Loucy (cell line): ENCODE results near the gene ABAT.
"Not testable (repeated sequence)": the region's sequence is repeated elsewhere in the genome, so short reads cannot be mapped to it uniquely, and the experiment has no call there.

Experiments
- H2AFZ ChIP-seq: fragments of 200-600 bp; sonication (generic); 2 replicates; pipeline ENCODE4 v1.6.0; 2016; ENCODE audit warnings: antibody characterized with exemption, mild to moderate bottlenecking, low read length, moderate library complexity
- H3F3A ChIP-seq: fragments of 200-600 bp; 2 replicates; pipeline ENCODE4 v1.6.0; 2016; ENCODE audit warnings: antibody characterized with exemption, low read depth, mild to moderate bottlenecking
- H3K27me3 ChIP-seq: fragments of 200-600 bp; sonication (generic); 2 replicates; pipeline ENCODE4 v1.6.1; 2014; ENCODE audit warnings: low read length, mild to moderate bottlenecking; ENCODE audit not compliant: insufficient read depth, poor library complexity, severe bottlenecking
- H3K36me3 ChIP-seq: fragments of 200-600 bp; sonication (generic); 2 replicates; pipeline ENCODE4 v1.6.1; 2016; ENCODE audit warnings: low read length; ENCODE audit not compliant: insufficient read depth
- H3K4me1 ChIP-seq: fragments of 200-600 bp; sonication (generic); 2 replicates; pipeline ENCODE4 v1.5.1; 2014; ENCODE audit warnings: low read length, mild to moderate bottlenecking; ENCODE audit not compliant: insufficient read depth, poor library complexity, severe bottlenecking
- H3K4me2 ChIP-seq: fragments of 200-600 bp; sonication (generic); 2 replicates; pipeline ENCODE4 v1.6.0; 2014; ENCODE audit warnings: antibody characterized with exemption, low read length, low read depth, mild to moderate bottlenecking; ENCODE audit not compliant: poor library complexity, severe bottlenecking
- H3K4me3 ChIP-seq: fragments of 200-600 bp; sonication (generic); 2 replicates; pipeline ENCODE4 v1.5.1; 2014; ENCODE audit warnings: low read length, mild to moderate bottlenecking, mixed read lengths; ENCODE audit not compliant: poor library complexity, severe bottlenecking
- H3K79me2 ChIP-seq: fragments of 200-600 bp; sonication (generic); 2 replicates; pipeline ENCODE4 v1.6.1; 2014; ENCODE audit warnings: low read length; ENCODE audit not compliant: insufficient read depth
- H3K9ac ChIP-seq: fragments of 200-600 bp; sonication (generic); 2 replicates; pipeline ENCODE4 v1.6.0; 2014; ENCODE audit warnings: mild to moderate bottlenecking, low read depth, low read length, moderate library complexity; ENCODE audit not compliant: poor library complexity, severe bottlenecking
- H3K9me2 ChIP-seq: fragments of 200-600 bp; sonication (generic); replicated peaks from 2 replicates; pipeline ENCODE4 v1.6.1; 2016; ENCODE audit warnings: low read depth, low read length, mixed read lengths
- H3K9me3 ChIP-seq: fragments of 200-600 bp; sonication (generic); 2 replicates; pipeline ENCODE4 v1.6.1; 2014; ENCODE audit warnings: mild to moderate bottlenecking, antibody characterized with exemption, low read length, low read depth; ENCODE audit not compliant: insufficient read depth
- H4K20me1 ChIP-seq: fragments of 200-600 bp; sonication (generic); 2 replicates; pipeline ENCODE4 v1.6.0; 2014; ENCODE audit warnings: antibody characterized with exemption, low read length, mild to moderate bottlenecking; ENCODE audit not compliant: insufficient read depth, poor library complexity, severe bottlenecking
- EZH2phosphoT487 ChIP-seq: fragments of 200-600 bp; IDR thresholded peaks from 2 replicates; pipeline ENCODE4 v1.6.1; 2018; ENCODE audit warnings: antibody characterized with exemption, mild to moderate bottlenecking, moderate library complexity, borderline replicate concordance
- TF ChIP-seq, protein P1 (sequence below): fragments of 200-600 bp; sonication (generic); conservative IDR thresholded peaks from 2 replicates; pipeline ENCODE4 v1.5.1; 2014; ENCODE audit warnings: mild to moderate bottlenecking, antibody characterized with exemption, low read length

The ABAT gene

DNA sequence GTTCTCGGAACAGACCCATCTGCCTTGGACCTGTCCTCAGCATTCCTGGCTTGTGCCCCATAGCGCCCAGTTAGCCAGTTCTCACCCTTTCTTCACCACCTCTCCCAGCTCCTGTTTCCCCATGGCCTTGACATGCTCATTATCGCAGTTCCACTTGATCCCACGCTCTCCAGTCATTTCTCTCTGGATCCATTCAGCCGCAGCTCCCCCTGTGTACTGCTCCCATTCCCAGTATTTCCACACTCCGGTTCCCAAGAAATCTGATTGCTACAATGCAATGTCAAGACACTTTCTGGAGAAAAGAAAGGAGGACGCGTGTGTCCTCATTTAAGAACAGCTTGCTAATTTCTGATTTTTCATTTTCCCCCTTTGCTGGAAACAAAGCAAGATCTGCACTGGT is 67.7 kb downstream of the ABAT start:
- Histone ChIP-seq H2AFZ (no peak overlapping the region), H3K4me3 (no peak overlapping the region), H3K4me1 (no peaks in the 10 kb centered on the region), H3K79me2 (no peaks in the 10 kb centered on the region), H3F3A (no peaks in the 10 kb centered on the region), H3K27me3 (no peaks in the 10 kb centered on the region), H3K36me3 (no peaks in the 10 kb centered on the region), H3K9ac (no peak overlapping the region), H4K20me1 (no peaks in the 10 kb centered on the region), H3K9me2 (no peaks in the 10 kb centered on the region), H3K9me3 (no peaks in the 10 kb centered on the region), H3K4me2 (no peak overlapping the region)
- TF ChIP-seq, protein P1, sequence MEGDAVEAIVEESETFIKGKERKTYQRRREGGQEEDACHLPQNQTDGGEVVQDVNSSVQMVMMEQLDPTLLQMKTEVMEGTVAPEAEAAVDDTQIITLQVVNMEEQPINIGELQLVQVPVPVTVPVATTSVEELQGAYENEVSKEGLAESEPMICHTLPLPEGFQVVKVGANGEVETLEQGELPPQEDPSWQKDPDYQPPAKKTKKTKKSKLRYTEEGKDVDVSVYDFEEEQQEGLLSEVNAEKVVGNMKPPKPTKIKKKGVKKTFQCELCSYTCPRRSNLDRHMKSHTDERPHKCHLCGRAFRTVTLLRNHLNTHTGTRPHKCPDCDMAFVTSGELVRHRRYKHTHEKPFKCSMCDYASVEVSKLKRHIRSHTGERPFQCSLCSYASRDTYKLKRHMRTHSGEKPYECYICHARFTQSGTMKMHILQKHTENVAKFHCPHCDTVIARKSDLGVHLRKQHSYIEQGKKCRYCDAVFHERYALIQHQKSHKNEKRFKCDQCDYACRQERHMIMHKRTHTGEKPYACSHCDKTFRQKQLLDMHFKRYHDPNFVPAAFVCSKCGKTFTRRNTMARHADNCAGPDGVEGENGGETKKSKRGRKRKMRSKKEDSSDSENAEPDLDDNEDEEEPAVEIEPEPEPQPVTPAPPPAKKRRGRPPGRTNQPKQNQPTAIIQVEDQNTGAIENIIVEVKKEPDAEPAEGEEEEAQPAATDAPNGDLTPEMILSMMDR, result no peak
- TF ChIP-seq EZH2phosphoT487, result no peak

DNA sequence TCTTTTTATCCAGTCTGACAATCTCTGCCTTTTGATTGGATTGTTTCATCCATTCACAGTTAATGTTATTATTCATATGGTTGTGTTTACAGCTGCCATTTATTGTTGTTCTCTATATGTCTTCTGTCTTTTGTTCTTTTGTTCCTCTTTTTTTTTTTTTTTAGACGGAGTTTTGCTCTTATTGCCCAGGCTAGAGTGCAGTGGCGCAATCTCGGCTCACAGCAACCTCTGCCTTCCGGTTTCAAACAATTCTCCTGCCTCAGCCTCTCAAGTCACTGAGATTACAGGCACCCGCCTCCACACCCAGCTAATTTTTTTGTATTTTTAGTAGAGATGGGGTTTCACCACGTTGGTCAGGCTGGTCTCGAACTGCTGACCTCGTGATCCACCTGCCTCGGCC is 74.5 kb downstream of the ABAT start:
- H3K4me3 ChIP-seq, H2AFZ ChIP-seq, H3K36me3 ChIP-seq, H3K4me1 ChIP-seq, H3K9me2 ChIP-seq, H3K4me2 ChIP-seq, H3F3A ChIP-seq, H4K20me1 ChIP-seq, H3K9me3 ChIP-seq, H3K79me2 ChIP-seq, H3K27me3 ChIP-seq, H3K9ac ChIP-seq: not testable (repeated sequence)

DNA sequence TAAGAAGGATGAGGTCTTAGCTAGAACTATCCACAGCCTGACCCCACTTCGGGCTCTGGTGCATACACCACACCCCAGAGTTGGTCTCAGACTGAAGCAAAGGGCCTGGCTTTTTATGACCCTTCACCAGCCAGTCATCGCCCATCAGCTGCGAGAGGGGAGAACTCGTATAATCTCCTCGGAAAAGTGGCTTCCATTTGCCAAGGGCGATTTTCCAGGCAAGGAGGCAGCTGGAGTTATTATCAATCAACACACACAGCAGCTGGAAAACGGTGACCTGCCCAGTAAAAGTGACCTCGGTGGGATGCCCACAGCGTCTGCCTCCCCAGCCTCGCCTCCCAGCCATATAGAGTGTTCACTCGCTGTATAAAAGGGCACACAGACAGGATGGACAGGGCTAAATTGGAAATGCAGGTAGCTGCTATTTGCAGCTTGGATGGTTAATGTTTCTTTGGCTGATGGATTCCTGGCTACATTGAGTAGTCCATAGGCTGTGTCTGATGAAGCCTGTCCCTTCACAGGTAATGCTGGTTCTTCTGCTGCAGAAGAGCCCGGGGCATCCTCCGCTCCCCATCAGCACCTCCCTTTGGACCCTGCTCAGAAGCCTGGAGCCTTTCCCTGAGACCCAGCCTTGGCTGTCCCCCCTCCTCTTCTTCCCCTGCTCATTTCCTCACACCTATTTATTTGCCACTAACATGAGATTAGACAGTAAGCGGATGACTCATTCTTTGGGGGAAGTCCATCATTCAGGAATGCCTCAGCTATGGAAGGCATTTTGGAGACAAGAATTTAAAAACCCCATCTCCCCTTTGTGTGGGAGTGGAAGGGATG is 77.3 kb downstream of the ABAT start:
- TF ChIP-seq, protein P1, result no peak
- no peak for TF ChIP-seq EZH2phosphoT487

DNA sequence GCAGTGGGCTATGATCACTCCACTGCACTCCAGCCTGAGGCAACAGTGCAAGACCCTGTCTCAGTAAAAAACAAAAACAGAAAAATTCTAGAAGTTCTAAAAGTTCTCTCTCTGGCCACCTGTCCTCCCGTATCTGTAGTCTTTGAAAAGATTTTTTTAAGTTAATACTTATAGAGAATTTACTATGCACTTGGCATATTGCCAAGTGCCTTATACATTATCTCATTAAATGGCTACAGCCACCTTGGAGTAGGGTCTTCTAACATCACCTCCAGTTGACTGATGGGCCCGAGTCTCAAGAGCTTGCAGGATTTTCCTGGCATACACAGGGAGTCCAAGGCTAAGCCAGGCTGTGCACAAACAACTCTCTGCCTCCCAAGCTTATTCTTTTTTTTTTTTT is 78.3 kb downstream of the ABAT start:
- TF ChIP-seq, protein P1, result no peak
- TF ChIP-seq EZH2phosphoT487, result no peak

More for the DNA sequence above, 77.3 kb downstream of the ABAT start:
- no peaks in the 10 kb centered on the region for H3K4me1 ChIP-seq
- no peaks in the 10 kb centered on the region for H3K9me3 ChIP-seq
- H4K20me1 ChIP-seq, result no peaks in the 10 kb centered on the region
- H3K4me2 ChIP-seq, result no peak overlapping the region
- H3K9me2 ChIP-seq, result no peaks in the 10 kb centered on the region
- no peak overlapping the region for H3K4me3 ChIP-seq
- H3K79me2 ChIP-seq, result no peaks in the 10 kb centered on the region
- H2AFZ ChIP-seq, result no peak overlapping the region
- H3K9ac ChIP-seq, result no peak overlapping the region
- H3K27me3 ChIP-seq, result no peaks in the 10 kb centered on the region
- no peaks in the 10 kb centered on the region for H3K36me3 ChIP-seq
- H3F3A ChIP-seq, result no peaks in the 10 kb centered on the region

More for the DNA sequence above, 78.3 kb downstream of the ABAT start:
- no peak overlapping the region for H3K9ac ChIP-seq
- H3K4me1 ChIP-seq, result no peaks in the 10 kb centered on the region
- no peaks in the 10 kb centered on the region for H3K36me3 ChIP-seq
- H3K9me3 ChIP-seq, result no peaks in the 10 kb centered on the region
- no peaks in the 10 kb centered on the region for H3K27me3 ChIP-seq
- H4K20me1 ChIP-seq, result no peaks in the 10 kb centered on the region
- H3F3A ChIP-seq, result no peaks in the 10 kb centered on the region
- no peaks in the 10 kb centered on the region for H3K79me2 ChIP-seq
- no peaks in the 10 kb centered on the region for H3K9me2 ChIP-seq
- H3K4me3 ChIP-seq, result no peak overlapping the region
- no peak overlapping the region for H2AFZ ChIP-seq
- no peak overlapping the region for H3K4me2 ChIP-seq
